HepG2 (cell line): ENCODE data around the gene GATB.

Experiments
- EHMT2 ChIP-seq: fragments of 200-600 bp; sonication (generic); IDR thresholded peaks from 2 replicates; pipeline ENCODE4 v1.7.0; 2017; ENCODE audit warnings: antibody characterized with exemption, low read depth, low read length, borderline replicate concordance
- HDAC1 ChIP-seq: sonication (generic); formaldehyde crosslinking; IDR thresholded peaks from 2 replicates; pipeline ENCODE4 v1.5.1; 2020; ENCODE audit warnings: mild to moderate bottlenecking, missing genetic modification reagents
- HNF4A ChIP-seq: sonication (generic); formaldehyde crosslinking; IDR thresholded peaks from 2 replicates; pipeline ENCODE4 v1.4.0; 2020; ENCODE audit warnings: missing genetic modification reagents
- NFIC ChIP-seq: IDR thresholded peaks from 2 replicates; pipeline ENCODE4 v1.6.1; 2012; ENCODE audit warnings: mild to moderate bottlenecking, low read length, inconsistent platforms
- POLR2A ChIP-seq, 2 experiments: IDR thresholded peaks; 2 replicates each; pipeline ENCODE4 v1.6.1; 2011; ENCODE audit warnings: low read depth in 2 of 2, low read length in 2 of 2, mild to moderate bottlenecking in 1 of 2, moderate library complexity in 1 of 2; ENCODE audit not compliant: insufficient read depth in 1 of 2
- RFX1 ChIP-seq: fragments of 450-650 bp; IDR thresholded peaks from 2 replicates; pipeline ENCODE4 v1.6.1; 2017
- SNRNP70 ChIP-seq: fragments of 200-400 bp; formaldehyde crosslinking; IDR thresholded peaks from 2 replicates; pipeline ENCODE4 v1.6.1; 2017; ENCODE audit warnings: mild to moderate bottlenecking, low read depth, low read length, moderate library complexity
- ZBTB21 ChIP-seq: sonication (generic); formaldehyde crosslinking; IDR thresholded peaks from 2 replicates; pipeline ENCODE4 v1.4.0; 2020; ENCODE audit warnings: missing genetic modification reagents
- ZBTB3 ChIP-seq: sonication (generic); formaldehyde crosslinking; IDR thresholded peaks from 2 replicates; pipeline ENCODE4 v1.4.0; 2020; ENCODE audit warnings: low read depth, mild to moderate bottlenecking, moderate library complexity, missing genetic modification reagents, borderline replicate concordance
- ZNF138 ChIP-seq: sonication (generic); formaldehyde crosslinking; IDR thresholded peaks from 2 replicates; pipeline ENCODE4 v1.5.0; 2020; ENCODE audit warnings: mild to moderate bottlenecking, low read depth, missing genetic modification reagents
- ZNF552 ChIP-seq: sonication (generic); formaldehyde crosslinking; IDR thresholded peaks from 2 replicates; pipeline ENCODE4 v1.9.0; 2022; ENCODE audit warnings: missing genetic modification reagents, mild to moderate bottlenecking, borderline replicate concordance
- ZNF746 ChIP-seq: sonication (generic); formaldehyde crosslinking; IDR thresholded peaks from 2 replicates; pipeline ENCODE4 v1.8.0; 2022; ENCODE audit warnings: mild to moderate bottlenecking, missing genetic modification reagents
- TF ChIP-seq, protein P1 (sequence below): sonication (generic); formaldehyde crosslinking; IDR thresholded peaks from 2 replicates; pipeline ENCODE4 v1.5.0; 2020; ENCODE audit warnings: mild to moderate bottlenecking, missing genetic modification reagents, moderate library complexity
- TF ChIP-seq, protein P2 (sequence below): sonication (generic); formaldehyde crosslinking; IDR thresholded peaks from 2 replicates; pipeline ENCODE4 v1.4.0; 2020; ENCODE audit warnings: low read depth, mild to moderate bottlenecking, missing genetic modification reagents

DNA sequence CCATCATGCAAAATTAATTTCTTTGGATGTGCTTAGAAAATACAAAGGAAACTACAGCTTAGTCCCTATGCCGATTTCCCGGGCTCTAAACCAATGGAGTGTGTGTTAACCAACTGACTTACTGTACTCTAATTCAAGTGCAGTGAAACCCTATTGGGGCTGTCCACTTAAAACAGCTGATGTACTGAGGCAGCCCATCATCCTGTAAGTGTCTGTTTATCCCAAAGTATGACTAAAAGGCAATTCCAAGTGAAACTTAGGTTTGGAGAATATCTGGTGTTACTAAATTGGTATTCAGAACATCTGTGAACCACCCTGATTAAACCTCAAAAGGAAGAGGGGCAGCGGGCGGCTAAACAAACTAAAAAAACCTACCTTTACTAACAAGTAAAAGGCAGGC, 79.7 kb downstream of the GATB start:
- TF ChIP-seq ZNF746 (no peak), EHMT2 (no peak), HNF4A (no peak), NFIC (no peak), HDAC1 (CRISPR knock-in tag) (no peak), ZNF138 (CRISPR knock-in tag) (no peak), ZNF552 (CRISPR knock-in tag) (no peak), SNRNP70 (no peak), POLR2A (IDR thresholded peaks at IDR 0.05; ENCODE audit: insufficient read depth in 1 of 2, low read depth in 2 of 2, low read length in 2 of 2) (no peak), RFX1 (no peak), ZBTB21 (CRISPR knock-in tag) (no peak), ZBTB3 (CRISPR knock-in tag) (no peak)
- TF ChIP-seq, protein P1, sequence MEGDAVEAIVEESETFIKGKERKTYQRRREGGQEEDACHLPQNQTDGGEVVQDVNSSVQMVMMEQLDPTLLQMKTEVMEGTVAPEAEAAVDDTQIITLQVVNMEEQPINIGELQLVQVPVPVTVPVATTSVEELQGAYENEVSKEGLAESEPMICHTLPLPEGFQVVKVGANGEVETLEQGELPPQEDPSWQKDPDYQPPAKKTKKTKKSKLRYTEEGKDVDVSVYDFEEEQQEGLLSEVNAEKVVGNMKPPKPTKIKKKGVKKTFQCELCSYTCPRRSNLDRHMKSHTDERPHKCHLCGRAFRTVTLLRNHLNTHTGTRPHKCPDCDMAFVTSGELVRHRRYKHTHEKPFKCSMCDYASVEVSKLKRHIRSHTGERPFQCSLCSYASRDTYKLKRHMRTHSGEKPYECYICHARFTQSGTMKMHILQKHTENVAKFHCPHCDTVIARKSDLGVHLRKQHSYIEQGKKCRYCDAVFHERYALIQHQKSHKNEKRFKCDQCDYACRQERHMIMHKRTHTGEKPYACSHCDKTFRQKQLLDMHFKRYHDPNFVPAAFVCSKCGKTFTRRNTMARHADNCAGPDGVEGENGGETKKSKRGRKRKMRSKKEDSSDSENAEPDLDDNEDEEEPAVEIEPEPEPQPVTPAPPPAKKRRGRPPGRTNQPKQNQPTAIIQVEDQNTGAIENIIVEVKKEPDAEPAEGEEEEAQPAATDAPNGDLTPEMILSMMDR = no peak
- TF ChIP-seq, protein P2, sequence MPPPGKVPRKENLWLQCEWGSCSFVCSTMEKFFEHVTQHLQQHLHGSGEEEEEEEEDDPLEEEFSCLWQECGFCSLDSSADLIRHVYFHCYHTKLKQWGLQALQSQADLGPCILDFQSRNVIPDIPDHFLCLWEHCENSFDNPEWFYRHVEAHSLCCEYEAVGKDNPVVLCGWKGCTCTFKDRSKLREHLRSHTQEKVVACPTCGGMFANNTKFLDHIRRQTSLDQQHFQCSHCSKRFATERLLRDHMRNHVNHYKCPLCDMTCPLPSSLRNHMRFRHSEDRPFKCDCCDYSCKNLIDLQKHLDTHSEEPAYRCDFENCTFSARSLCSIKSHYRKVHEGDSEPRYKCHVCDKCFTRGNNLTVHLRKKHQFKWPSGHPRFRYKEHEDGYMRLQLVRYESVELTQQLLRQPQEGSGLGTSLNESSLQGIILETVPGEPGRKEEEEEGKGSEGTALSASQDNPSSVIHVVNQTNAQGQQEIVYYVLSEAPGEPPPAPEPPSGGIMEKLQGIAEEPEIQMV = no peak
